Thyroid gland (tissue), 4 donors: ENCODE results near the gene CACNA1B.

Source experiments
- POLR2A ChIP-seq, 2 donors: fragments of 450-650 bp; IDR thresholded peaks; one replicate each; pipeline ENCODE4 v1.6.1; 2017; ENCODE audit warnings: antibody characterized with exemption in 2 of 2, mild to moderate bottlenecking in 2 of 2, moderate library complexity in 1 of 2
- TF ChIP-seq, protein P1 (sequence below), 6 experiments: fragments of 200-600 bp in 3 of 6; fragments of 450-650 bp in 3 of 6; sonication (generic) in 3 of 6; IDR thresholded peaks; one replicate each; pipeline ENCODE4 v1.5.1; 2016 to 2019; ENCODE audit warnings: antibody characterized with exemption in 6 of 6, mild to moderate bottlenecking in 2 of 6, inconsistent platforms in 1 of 6, moderate library complexity in 1 of 6

DNA sequence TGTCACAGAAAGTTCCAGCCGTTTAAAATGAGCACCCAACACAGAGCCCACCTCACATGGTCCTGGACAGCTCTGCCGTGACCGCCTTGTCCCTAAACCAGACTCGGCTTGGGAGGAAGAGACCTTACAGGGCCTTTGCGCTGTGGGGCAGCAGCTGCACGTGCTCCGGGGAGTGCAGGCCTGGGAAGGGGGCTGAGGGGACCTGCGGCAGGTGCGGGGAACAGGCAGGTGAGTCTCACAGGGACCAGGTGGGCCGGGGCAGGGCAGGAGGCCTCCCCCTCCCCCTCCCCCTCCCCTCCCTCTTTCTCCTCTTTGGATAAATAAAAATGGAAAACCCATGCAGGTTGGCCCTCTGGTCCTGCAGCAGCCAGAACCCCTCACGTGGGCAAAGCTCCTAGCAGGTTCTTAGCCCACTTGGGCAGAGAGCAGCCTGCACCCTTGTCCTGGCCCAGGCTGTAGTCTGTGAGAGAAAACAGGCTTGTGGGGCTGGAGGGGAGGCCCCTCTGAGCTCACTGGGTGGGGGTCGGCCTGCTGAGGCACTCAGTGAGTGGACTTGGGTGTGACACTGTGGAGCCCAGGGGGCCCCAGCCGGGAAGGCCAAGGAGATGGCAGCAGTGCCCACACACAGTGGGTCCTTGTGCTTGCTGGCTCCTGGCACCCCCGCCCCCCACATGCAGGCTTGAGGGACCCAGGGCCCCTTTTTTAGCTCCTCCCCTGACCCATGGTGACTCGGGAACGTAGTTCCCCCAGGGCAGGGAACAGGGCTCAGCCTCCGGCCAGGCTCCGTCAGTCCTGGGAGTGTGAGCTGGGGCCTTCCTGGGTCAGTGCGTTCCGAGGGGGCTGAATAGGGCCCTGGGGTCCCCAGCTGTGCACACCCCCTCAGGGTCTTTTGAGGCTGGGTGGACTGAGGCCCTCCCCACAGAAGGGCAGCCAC, 40.0 kb upstream of the CACNA1B start:
- TF ChIP-seq, protein P1, sequence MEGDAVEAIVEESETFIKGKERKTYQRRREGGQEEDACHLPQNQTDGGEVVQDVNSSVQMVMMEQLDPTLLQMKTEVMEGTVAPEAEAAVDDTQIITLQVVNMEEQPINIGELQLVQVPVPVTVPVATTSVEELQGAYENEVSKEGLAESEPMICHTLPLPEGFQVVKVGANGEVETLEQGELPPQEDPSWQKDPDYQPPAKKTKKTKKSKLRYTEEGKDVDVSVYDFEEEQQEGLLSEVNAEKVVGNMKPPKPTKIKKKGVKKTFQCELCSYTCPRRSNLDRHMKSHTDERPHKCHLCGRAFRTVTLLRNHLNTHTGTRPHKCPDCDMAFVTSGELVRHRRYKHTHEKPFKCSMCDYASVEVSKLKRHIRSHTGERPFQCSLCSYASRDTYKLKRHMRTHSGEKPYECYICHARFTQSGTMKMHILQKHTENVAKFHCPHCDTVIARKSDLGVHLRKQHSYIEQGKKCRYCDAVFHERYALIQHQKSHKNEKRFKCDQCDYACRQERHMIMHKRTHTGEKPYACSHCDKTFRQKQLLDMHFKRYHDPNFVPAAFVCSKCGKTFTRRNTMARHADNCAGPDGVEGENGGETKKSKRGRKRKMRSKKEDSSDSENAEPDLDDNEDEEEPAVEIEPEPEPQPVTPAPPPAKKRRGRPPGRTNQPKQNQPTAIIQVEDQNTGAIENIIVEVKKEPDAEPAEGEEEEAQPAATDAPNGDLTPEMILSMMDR (IDR thresholded peaks at IDR 0.05): no peak
- no peak for TF ChIP-seq POLR2A (IDR thresholded peaks at IDR 0.05)
